T-cell (primary cell): Measurements from ENCODE around the gene SORL1. TPM values are rescaled to one million over a fixed set of nuclear protein-coding genes. Genes with fewer than 3 reads are reported as not detected.

Experiments used
- ATAC-seq, 4 experiments: fragments of 200-7000 bp in 3 of 4; fragments of 150-1000 bp in 1 of 4; cut with Tn5 transposase; replicated peaks in 1 of 4; 1 replicate in 3 of 4; 2 replicates in 1 of 4; pipeline ENCODE4 v1.10.0; 2021; ENCODE audit warnings: moderate library complexity in 3 of 4, mild to moderate bottlenecking in 2 of 4, moderate number of reproducible peaks in 1 of 4
- CTCF ChIA-PET, 2 donors: fragments of 300-600 bp; sonication (Branson Sonifier 250); formaldehyde crosslinking; loops; one replicate each; lab custom pipeline; 2022; ENCODE audit warnings: antibody characterized with exemption in 2 of 2; lab: Charles Lee
- POLR2A ChIA-PET, 2 donors: fragments of 300-600 bp; sonication (Branson Sonifier 250); formaldehyde crosslinking; loops; one replicate each; lab custom pipeline; 2022; ENCODE audit warnings: antibody characterized with exemption in 2 of 2; lab: Charles Lee
- DNase-seq, 35 experiments: peaks; one replicate each; pipeline versions ENCODE4 v3.0.0 to v3.0.0-alpha.2; 2013 to 2023
- H3K27ac ChIP-seq: one replicate; pipeline ENCODE4 v1.5.1; 2013; ENCODE audit warnings: low read length
- H3K27me3 ChIP-seq, 2 experiments: replicated peaks in 1 of 2; 1 replicate in 1 of 2; 2 replicates in 1 of 2; pipeline versions ENCODE4 v1.6.1 to v1.7.0; 2013; ENCODE audit warnings: low read length in 1 of 2, mixed read lengths in 1 of 2; ENCODE audit not compliant: control insufficient read depth in 2 of 2, insufficient read depth in 2 of 2; ENCODE audit errors: extremely low read depth in 1 of 2
- H3K36me3 ChIP-seq, 2 donors: 1 replicate in 1 of 2; 2 replicates in 1 of 2; pipeline versions ENCODE4 v1.6.1 to v1.7.0; 2013; ENCODE audit warnings: low read length in 1 of 2; ENCODE audit not compliant: control insufficient read depth in 2 of 2, insufficient read depth in 1 of 2; ENCODE audit errors: extremely low read depth in 1 of 2
- H3K4me1 ChIP-seq, 2 experiments: 1 replicate in 1 of 2; 2 replicates in 1 of 2; pipeline versions ENCODE4 v1.6.1 to v1.7.0; 2013; ENCODE audit warnings: low read length in 2 of 2, mixed read lengths in 1 of 2; ENCODE audit not compliant: insufficient read depth in 2 of 2, control insufficient read depth in 1 of 2; ENCODE audit errors: extremely low read depth in 1 of 2
- H3K4me3 ChIP-seq, 2 donors: 1 replicate in 1 of 2; 2 replicates in 1 of 2; pipeline versions ENCODE4 v1.5.1 to v1.7.0; 2013; ENCODE audit warnings: mild to moderate bottlenecking in 2 of 2, low read length in 1 of 2, moderate library complexity in 1 of 2; ENCODE audit not compliant: control insufficient read depth in 1 of 2; ENCODE audit errors: extremely low read depth in 1 of 2
- H3K9me3 ChIP-seq: 2 replicates; pipeline ENCODE4 v1.7.0; 2013
- H3K27ac Mint-ChIP-seq, 2 donors: one replicate each; pipeline ENCODE4 v1.8.0; 2020 to 2021; ENCODE audit warnings: mild to moderate bottlenecking in 2 of 2, mixed read lengths in 2 of 2
- H3K27me3 Mint-ChIP-seq, 2 donors: one replicate each; pipeline ENCODE4 v1.8.0; 2021 to 2022; ENCODE audit warnings: mixed read lengths in 2 of 2
- H3K36me3 Mint-ChIP-seq: one replicate; pipeline ENCODE4 v1.8.0; 2021; ENCODE audit warnings: mixed read lengths
- H3K4me1 Mint-ChIP-seq, 3 donors: one replicate each; pipeline ENCODE4 v1.8.0; 2020 to 2022; ENCODE audit warnings: mixed read lengths in 3 of 3, mild to moderate bottlenecking in 1 of 3
- H3K4me3 Mint-ChIP-seq, 3 donors: one replicate each; pipeline ENCODE4 v1.8.0; 2020 to 2022; ENCODE audit warnings: mild to moderate bottlenecking in 3 of 3, mixed read lengths in 3 of 3, moderate library complexity in 3 of 3
- H3K9me3 Mint-ChIP-seq, 3 donors: one replicate each; pipeline ENCODE4 v1.8.0; 2020 to 2022; ENCODE audit warnings: mixed read lengths in 3 of 3
- WGBS: methylation state at CpG from one replicate; pipeline ENCODE4 v1.1.5; 2013; ENCODE audit warnings: missing lambda C conversion rate; ENCODE audit not compliant: insufficient coverage; 5-methylcytosine and 5-hydroxymethylcytosine counted together
- total RNA-seq, 35 experiments: library from RNA in 6 of 35; stranded (reverse) in 6 of 35; fragments of 120-200 nt in 1 of 35; gene quantifications; one replicate each; pipeline versions ENCODE4 v1.2.1 to v1.2.4 and lab custom pipeline; 2013 to 2026

SORL1 gene
- total RNA-seq, 5 donors from 2014 or later (not counting 1 experiment from before 2014, with no cell fraction given): 361 to 422 (median 392) TPM

GRCh38 chr11:121645596-121645995 lies 193.5 kb downstream of the SORL1 start:
- WGBS: no CpG with 5 or more reads among the region's 1 CpG
- H3K27ac Mint-ChIP-seq: no peak overlapping the region
- ATAC-seq: no peak

GRCh38 chr11:121648306-121648705 lies 196.2 kb downstream of the SORL1 start:
- H3K27ac ChIP-seq: no peak overlapping the region
- Mint-ChIP-seq H3K27me3 (no peaks in the 10 kb centered on the region), H3K27ac (no peak overlapping the region), H3K36me3 (no peaks in the 10 kb centered on the region), H3K4me3 (no peak overlapping the region), H3K9me3 (no peaks in the 10 kb centered on the region), H3K4me1 (peaks cover 24 to 35% (median 34%) of the 10 kb centered on the region in 3 donors)
- DNase-seq (no peak), ATAC-seq (no peak)
- H3K4me1 ChIP-seq: peaks cover 6 to 16% of the 10 kb centered on the region in 2 experiments
- no peaks in the 10 kb centered on the region for H3K36me3 ChIP-seq
- no peaks in the 10 kb centered on the region for H3K9me3 ChIP-seq
- POLR2A ChIA-PET: no interaction called here
- WGBS: no CpG with 5 or more reads among the region's 4 CpGs
- H3K4me3 ChIP-seq: no peak overlapping the region
- CTCF ChIA-PET: no interaction called here
- H3K27me3 ChIP-seq: no peaks in the 10 kb centered on the region

More at GRCh38 chr11:121645596-121645995, 193.5 kb downstream of the SORL1 start:
- peaks cover 2 to 8% of the 10 kb centered on the region in 2 experiments for H3K4me1 ChIP-seq
- H3K9me3 Mint-ChIP-seq: no peaks in the 10 kb centered on the region
- ChIA-PET POLR2A (interaction anchor here in 1 of 2 donors (0.6 kb wide), 1 partner anchor 197 kb away, joined by 5 read pairs; no protein-coding TSS in a partner anchor), CTCF (no interaction called here)
- no peak overlapping the region for H3K4me3 ChIP-seq
- H3K36me3 Mint-ChIP-seq: no peaks in the 10 kb centered on the region
- H3K36me3 ChIP-seq: no peaks in the 10 kb centered on the region
- H3K4me1 Mint-ChIP-seq: peaks cover 16 to 18% (median 16%) of the 10 kb centered on the region in 3 donors
- no peak for DNase-seq
- H3K27me3 ChIP-seq: no peaks in the 10 kb centered on the region
- no peaks in the 10 kb centered on the region for H3K9me3 ChIP-seq
- H3K27ac ChIP-seq: no peak overlapping the region
- no peak overlapping the region for H3K4me3 Mint-ChIP-seq
- no peaks in the 10 kb centered on the region for H3K27me3 Mint-ChIP-seq

DNA sequence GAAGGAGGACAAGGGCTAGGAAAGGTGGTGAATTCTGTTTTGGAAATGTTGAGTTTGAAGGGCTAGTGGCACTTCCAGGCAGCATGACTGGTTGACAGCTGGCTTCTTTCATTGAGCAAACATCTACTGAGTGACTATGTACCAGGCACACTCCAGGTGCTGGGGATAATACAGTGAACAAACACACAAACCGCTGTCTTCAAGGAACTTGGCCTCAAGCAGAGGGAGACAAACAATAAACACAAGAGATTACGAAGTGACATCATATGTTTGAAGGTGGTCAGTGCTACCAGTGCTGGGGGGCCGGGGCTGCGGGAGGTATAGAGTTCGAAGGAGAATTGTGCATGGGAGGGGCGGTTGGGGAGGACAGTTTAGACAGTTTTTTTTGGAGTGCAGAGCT lies 197.7 kb downstream of the SORL1 start:
- H3K36me3 Mint-ChIP-seq: no peaks in the 10 kb centered on the region
- H3K4me3 Mint-ChIP-seq: peak overlapping the region in 2 of 3 donors; percentile 67 to 69
- ChIA-PET POLR2A (no interaction called here), CTCF (no interaction called here)
- DNase-seq (no peak), ATAC-seq (no peak)
- Histone ChIP-seq H3K36me3 (no peaks in the 10 kb centered on the region), H3K9me3 (no peaks in the 10 kb centered on the region), H3K4me1 (peaks cover 6 to 16% of the 10 kb centered on the region in 2 experiments), H3K27me3 (no peaks in the 10 kb centered on the region), H3K27ac (no peak overlapping the region), H3K4me3 (no peak overlapping the region)
- H3K9me3 Mint-ChIP-seq: no peaks in the 10 kb centered on the region
- H3K27ac Mint-ChIP-seq: peak overlapping the region; percentile 7 to 11
- 96% methylated on average over 6 of the region's 6 CpGs for WGBS
- H3K27me3 Mint-ChIP-seq: peaks cover 0 to 5% of the 10 kb centered on the region in 2 donors
- peaks cover 28 to 40% (median 35%) of the 10 kb centered on the region in 3 donors for H3K4me1 Mint-ChIP-seq

DNA sequence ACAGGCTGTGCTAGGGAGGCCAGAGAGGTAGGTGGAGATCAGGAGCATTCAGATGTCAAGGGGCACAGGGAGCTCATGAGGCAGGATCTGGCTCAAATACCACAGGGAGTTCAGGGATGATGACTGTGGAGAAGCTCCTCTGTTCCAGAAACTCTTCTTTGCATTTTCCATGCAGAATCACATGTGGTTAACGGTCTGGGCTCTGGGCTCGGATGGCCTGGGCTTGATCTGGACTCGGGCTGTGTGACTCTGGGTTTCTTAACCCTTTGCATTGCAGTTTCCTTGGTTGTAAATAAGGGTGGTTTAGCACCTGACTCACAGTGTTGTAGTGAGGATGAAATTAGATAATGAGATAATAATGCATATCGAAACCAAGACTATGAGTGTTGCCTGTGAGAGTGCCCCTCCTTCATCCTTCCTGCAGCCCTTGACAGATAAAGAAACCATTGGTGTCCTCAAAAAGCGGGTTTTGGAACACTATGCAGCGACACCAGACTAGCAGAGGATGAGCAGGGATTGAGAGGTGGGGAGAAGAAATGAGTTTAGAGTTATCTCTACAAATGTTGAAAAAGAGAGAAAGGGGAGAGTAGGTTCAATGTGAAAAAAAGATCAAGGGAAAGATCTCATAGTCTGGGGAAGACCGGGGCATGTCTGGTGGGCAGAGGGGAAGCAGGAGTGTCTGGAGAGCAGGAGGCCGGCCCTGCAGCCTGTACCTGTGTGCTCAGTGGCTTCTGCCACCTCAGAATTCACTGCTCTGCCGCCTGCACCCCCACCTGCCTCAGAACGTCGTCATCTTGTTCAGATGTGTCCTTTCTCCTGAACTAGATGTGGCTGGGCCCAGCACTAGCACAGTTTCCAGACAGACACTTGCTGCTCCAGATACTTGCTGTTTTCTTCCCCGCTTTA lies 198.5 kb downstream of the SORL1 start:
- Histone ChIP-seq H3K4me3 (no peak overlapping the region), H3K36me3 (no peaks in the 10 kb centered on the region), H3K9me3 (no peaks in the 10 kb centered on the region), H3K27ac (no peak overlapping the region), H3K4me1 (peaks cover 8 to 22% of the 10 kb centered on the region in 2 experiments), H3K27me3 (no peaks in the 10 kb centered on the region)
- peaks cover 0 to 5% of the 10 kb centered on the region in 2 donors for H3K27me3 Mint-ChIP-seq
- H3K9me3 Mint-ChIP-seq: no peaks in the 10 kb centered on the region
- H3K36me3 Mint-ChIP-seq: no peaks in the 10 kb centered on the region
- peak; percentile 16 to 36 (median 28) for ATAC-seq
- DNase-seq: peak in 1 of 35 experiments; percentile 16
- ChIA-PET POLR2A (no interaction called here), CTCF (no interaction called here)
- peaks cover 35 to 47% (median 40%) of the 10 kb centered on the region in 3 donors for H3K4me1 Mint-ChIP-seq
- 29% methylated on average over 9 of the region's 12 CpGs for WGBS
- peak overlapping the region; percentile 83 to 93 for H3K27ac Mint-ChIP-seq
- H3K4me3 Mint-ChIP-seq: peak overlapping the region; percentile 23 to 69 (median 67)

GRCh38 chr11:121651257-121651605 lies 199.1 kb downstream of the SORL1 start:
- Mint-ChIP-seq H3K4me3 (peak overlapping the region in 1 of 3 donors; percentile 67), H3K27ac (peak overlapping the region; percentile 36 to 83), H3K27me3 (peaks cover 0 to 5% of the 10 kb centered on the region in 2 donors), H3K9me3 (no peaks in the 10 kb centered on the region), H3K4me1 (peaks cover 40 to 52% (median 46%) of the 10 kb centered on the region in 3 donors), H3K36me3 (no peaks in the 10 kb centered on the region)
- Histone ChIP-seq H3K27ac (no peak overlapping the region), H3K9me3 (no peaks in the 10 kb centered on the region), H3K4me3 (no peak overlapping the region), H3K36me3 (no peaks in the 10 kb centered on the region), H3K27me3 (no peaks in the 10 kb centered on the region), H3K4me1 (peaks cover 8 to 28% of the 10 kb centered on the region in 2 experiments)
- ATAC-seq (peak in 2 of 4 experiments; percentile 21 to 33), DNase-seq (peak in 7 of 35 experiments; percentile 2 to 37 (median 9))
- ChIA-PET POLR2A (no interaction called here), CTCF (interaction anchor here in 1 of 2 donors (0.9 kb wide), 1 partner anchor 931 kb away, joined by 4 read pairs; no protein-coding TSS in a partner anchor)
- 0% methylated on average over 1 of the region's 2 CpGs for WGBS

DNA sequence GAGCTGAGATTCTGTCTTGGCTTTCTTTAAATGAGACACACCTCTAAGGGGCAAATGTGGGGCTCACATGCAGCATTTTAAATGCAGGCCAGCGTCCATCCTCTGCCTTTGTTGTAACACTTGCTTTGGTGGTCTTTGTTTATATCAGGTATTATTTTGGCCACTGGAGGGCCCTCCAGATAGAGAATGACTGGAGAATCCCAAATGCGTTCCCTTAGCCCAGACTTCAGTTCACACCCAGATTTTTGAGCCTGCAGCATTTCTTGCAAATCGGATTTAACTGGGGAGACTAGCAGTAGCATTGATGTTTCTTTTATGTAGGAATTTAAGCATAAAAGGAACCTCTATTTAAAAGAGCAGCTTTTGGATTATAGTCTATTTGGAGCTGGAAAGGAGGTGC lies 200.9 kb downstream of the SORL1 start:
- WGBS: 94% methylated on average over 2 of the region's 3 CpGs
- Histone ChIP-seq H3K9me3 (no peaks in the 10 kb centered on the region), H3K36me3 (no peaks in the 10 kb centered on the region), H3K27me3 (peaks cover 0 to 7% of the 10 kb centered on the region in 2 experiments), H3K27ac (no peak overlapping the region), H3K4me3 (no peak overlapping the region), H3K4me1 (peaks cover 8 to 32% of the 10 kb centered on the region in 2 experiments)
- POLR2A ChIA-PET: no interaction called here
- H3K27ac Mint-ChIP-seq: no peak overlapping the region
- CTCF ChIA-PET: interaction anchor here in 1 of 2 donors (0.5 kb wide), 1 partner anchor 172 kb away, joined by 3 read pairs; no protein-coding TSS in a partner anchor
- ATAC-seq: no peak
- DNase-seq: no peak
- no peaks in the 10 kb centered on the region for H3K9me3 Mint-ChIP-seq
- H3K4me3 Mint-ChIP-seq: no peak overlapping the region
- no peaks in the 10 kb centered on the region for H3K36me3 Mint-ChIP-seq
- H3K27me3 Mint-ChIP-seq: peaks cover 0 to 5% of the 10 kb centered on the region in 2 donors
- H3K4me1 Mint-ChIP-seq: peaks cover 41 to 53% (median 48%) of the 10 kb centered on the region in 3 donors
